Renal cortical epithelial cell (primary cell): ENCODE measurements around the gene ADAM19. TPM values are rescaled to one million over a fixed set of nuclear protein-coding genes. Genes with fewer than 3 reads are reported as not detected.

Experiments
- DNase-seq: peaks from one replicate; pipeline ENCODE4 v3.0.0-alpha.2; 2011; ENCODE audit warnings: low read depth
- total RNA-seq: library from RNA; depleted of rRNA; stranded (reverse); fragments of >200 nt; gene quantifications from 2 replicates; pipeline ENCODE4 v1.2.3, GENCODE V29; 2014

The ADAM19 gene
- total RNA-seq, 1 donor from 2014 or later = 6.2 TPM

DNA sequence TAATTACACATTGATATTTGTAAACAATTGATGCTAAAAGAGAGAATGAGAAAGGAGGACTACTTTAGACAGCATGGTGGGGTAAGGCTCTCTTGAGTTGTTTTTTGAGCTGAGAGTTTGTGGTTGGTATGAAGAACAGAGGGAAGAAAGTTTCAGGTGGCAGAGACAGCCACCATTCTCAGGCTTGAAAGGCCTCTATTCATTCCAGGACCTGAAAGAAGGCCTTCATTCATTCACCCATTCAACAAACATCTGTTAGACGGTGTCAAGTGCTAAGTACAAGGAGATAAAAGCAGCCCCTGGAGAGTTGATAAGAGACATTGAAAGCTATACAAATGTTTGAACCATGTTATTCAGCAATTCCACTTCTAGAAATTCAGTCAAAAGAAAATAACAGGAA is 21.7 kb upstream of the ADAM19 start:
- no peak for DNase-seq

DNA sequence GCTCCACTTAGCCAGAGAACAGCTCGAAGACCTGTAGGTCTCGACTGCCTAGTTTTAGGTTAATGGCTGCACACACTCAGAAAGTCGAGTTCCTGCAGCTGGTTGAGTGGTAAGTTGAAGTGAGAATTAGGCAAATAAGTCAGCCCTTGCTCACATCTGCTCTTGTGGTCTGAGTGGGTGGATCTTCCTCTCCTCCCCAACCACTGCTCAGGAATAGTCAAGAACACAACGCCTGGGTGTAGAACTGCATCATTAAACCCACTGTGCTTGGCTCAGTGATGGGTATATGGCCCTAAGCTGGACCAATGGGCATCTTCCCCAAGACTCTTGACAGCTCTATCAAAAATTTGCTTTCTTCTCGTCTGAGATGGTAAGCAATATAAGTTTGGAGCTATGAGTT is 20.9 kb upstream of the ADAM19 start:
- no peak for DNase-seq

DNA sequence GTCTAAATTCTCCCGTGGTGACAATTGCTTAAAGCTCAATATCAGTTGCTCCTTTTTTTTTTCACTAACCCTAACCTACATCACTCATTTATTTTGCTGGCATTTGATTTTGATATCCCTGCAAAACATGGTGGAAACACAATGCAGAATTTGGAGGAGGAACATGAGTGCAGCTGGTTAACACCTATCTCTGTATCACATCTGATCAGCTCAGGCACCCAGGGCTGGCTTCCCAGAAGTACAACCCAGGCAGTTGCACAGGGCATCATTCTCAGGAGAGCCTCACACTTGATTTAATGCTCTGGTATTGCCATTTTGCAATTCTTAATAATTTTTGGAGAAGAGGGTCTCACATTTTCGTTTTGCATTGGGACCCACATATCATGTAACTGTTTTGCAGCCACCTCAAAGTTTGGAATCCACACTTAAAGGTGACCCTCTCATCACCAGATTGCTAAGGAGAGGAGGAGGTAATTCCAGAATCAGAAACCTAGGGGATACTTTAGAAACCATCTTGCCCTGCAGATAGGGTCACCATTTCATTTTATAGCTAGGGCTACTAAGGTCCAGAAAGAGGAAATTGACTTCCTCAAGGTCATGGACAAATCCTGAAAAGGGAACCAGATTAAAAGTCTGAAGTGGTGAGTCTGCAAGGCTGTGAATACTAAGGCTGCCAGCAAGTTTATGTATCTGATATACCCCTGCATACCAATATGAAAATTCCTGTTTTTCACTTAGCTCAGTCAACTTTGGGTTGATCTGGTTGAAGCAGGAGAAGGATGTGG is 19.3 kb upstream of the ADAM19 start:
- DNase-seq = no peak

DNA sequence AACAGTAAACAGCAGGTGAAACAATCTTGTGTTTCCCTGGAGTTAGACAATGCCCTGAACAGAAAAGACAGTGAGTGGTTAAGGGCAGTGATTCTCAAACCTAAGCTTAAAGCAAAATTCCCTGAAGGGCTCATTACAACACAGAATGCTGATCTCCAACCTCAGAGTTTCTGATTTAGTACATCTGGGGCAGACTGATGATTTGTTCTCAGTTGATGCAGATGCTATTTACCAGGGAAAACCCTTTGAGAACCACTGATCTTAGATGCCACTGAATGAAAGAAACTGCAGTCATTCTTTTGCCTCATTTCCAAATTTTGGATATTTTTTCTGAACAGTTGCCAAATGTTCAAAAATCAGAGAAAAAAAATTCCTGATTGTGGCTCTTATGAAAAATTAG is 18.7 kb upstream of the ADAM19 start:
- no peak for DNase-seq

- no peak for DNase-seq
These were observed 17.6 kb upstream of the ADAM19 start for GRCh38 chr5:157593052-157593757.

GRCh38 chr5:157592594-157592993 is 17.0 kb upstream of the ADAM19 start:
- no peak for DNase-seq

GRCh38 chr5:157590478-157590877 is 14.9 kb upstream of the ADAM19 start:
- no peak for DNase-seq

DNA sequence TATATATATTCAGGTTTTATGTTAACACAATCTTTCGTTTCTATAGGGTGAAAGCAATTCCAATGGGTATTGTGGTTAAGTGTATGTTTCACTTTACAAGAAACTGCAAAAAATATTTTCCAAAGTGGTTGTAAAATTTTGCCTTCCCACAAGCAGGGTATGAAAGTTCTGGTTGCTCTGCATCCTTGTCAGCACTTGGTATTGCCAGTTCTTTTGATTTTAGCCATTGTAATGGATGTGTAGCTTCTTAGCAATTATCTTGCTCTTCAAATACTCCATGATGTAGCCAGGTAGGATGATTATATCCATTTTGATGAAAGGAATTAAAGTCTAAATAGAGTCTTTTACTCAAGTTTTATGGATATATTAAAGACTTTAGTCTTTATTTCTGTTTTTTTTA is 9.1 kb upstream of the ADAM19 start:
- no peak for DNase-seq

DNA sequence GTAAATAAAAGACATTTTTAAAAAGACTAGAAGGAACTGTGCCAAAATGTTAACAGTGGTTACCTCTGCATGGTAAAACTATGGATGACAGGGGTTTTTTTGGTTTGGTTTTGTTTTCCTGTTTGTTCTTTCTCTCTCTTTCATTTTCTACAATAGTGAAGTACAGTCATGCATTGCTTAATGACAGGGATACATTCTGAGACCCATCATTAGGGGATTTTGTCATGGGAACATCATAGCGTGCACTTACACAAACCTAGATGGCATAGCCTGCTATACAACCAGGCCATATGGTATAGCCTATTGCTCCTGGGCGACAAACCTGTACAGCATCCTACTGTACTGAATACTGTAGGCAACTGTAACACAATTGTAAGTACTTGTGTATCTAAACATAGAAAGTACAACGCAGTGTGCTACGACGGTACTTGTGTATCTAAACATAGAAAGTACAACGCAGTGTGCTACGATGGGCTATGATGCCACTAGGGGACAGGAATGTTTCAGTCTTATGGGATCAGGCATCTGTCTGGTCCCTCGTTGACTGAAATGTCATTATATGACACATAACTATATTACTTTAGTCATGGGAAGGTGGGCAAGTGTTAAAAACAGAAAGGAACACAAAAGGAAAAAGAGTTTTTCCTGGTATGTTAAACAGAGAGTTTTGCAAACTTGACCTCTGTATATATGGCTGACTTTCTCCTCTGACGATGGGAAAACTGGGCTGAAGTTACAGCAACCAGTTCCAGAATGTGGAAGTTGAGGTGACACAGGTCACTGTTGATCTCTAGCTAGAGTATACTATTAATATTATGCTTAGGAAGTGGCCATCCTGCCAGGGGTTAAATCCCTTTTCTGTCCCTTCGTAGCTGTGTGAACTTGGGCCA is 7.4 kb upstream of the ADAM19 start:
- no peak for DNase-seq

DNA sequence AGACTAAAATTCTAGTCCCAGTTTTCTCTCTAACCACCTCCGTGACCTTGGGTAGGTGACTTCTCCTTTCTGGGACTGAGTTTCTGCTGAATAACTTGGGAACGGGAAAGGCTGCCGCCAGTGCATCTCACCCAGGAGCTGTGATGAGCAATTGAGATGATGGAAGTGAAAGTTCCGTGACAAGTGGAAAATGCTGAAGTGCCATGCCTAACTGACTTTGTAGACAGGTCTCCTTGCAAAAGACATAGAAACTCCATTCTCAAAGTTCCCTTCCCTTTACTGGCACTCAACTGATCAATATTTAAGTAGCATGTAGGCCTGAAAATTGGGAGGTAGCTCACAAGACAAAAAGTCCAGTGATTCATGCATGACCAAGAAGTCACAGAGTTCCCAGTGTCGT is 6.3 kb upstream of the ADAM19 start:
- no peak for DNase-seq

DNA sequence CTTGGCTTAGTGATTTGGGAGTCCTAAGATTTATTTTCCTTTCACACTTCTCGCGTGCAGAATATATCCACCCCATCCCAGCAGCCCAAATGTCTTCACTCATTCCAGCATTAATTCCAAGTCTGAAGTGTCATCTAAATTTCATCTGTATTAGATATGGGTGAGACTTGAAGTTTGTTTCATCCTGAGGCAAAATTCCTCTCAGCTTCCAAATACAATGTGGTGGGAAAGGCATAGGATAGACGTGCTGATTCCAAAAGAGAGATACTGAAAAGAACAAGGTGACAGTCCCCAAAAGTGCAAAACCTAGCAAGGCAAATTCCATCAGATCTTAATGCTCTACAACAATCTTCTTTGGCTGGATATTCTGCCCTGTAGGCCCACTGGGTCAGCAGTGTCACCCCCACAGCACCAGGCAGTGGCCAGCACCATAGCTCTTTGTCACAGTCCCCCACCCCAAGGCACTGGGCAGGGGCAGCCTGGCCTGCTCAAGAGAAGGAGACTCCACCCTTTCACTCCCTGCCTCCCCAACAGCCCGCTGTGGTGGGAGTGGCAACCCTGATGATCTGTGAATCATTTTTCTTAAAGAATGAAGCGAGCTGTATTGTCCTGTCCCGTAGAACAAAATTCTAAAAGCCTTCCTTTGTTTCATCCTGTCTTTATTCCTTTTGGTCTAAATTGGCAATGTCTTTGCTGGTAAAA is 2.7 kb upstream of the ADAM19 start:
- DNase-seq = no peak

GRCh38 chr5:157576678-157577077 is 1.1 kb upstream of the ADAM19 start:
- no peak for DNase-seq

DNA sequence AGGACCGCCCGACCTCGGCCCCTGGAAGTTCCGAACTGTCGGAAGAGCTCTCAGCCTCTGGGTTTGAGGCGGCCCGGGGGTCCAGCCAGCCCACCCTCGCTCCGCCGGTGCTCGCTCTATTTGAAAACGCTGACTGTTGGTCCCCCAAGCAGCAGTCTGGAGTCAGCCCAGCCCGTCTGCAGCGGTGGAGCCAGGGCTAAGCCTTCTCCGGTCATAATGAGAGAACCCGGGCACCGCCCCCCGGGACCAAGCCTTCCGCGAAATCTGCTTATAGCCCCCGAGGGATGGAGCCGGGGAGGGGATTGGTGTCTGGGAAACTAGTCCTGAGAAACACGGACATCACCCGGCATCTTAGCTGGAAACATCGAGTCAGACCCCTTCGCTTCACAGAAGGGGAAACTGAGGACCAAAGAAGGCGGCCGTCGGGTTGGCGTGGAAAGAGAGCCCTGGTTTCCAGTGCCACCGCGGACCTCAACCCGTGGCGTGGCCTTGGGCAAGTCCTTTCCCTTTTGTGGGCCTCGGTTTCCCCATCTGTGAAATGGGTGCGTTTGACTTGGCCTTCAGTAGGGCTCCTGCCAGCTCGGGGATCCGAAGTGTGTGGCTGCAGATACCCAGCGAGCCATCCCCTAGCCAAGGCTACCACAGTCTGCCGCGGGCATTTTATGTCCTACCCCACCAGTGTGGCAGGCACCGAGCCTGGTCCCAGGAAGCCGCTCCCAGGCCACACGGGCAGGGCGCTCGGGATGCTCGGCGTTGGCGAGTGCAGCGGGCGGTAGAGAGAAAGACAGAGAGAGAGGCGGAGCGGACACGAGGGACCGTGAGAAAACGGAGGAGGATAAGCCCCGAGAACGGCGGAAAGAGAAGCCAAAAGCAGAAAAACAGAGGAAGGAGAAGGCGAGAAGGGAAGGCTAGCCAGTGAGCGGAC is 857 bp downstream of the ADAM19 start:
- DNase-seq = no peak

GRCh38 chr5:157571357-157571827 is 4.2 kb downstream of the ADAM19 start:
- no peak for DNase-seq

GRCh38 chr5:157570531-157571200 is 4.9 kb downstream of the ADAM19 start:
- no peak for DNase-seq

DNA sequence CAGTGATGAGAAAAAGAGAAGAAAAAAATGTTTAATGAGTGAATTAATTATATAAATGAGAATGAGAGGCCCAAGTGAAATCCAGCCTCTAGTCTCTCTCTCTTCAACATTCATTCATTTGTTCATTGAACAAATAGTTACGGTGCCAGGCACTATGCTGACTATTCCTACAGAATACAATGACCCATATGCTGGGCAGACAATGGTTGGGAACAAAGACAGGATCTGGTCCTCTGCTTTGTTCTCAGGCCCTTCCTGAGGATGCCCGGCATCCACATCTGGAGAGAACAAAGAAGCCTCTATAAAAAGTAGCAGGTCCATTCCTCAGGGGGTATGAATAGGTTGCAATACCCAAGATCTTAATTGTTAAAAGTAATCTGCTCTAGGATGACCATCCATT is 6.9 kb downstream of the ADAM19 start:
- DNase-seq = no peak

- DNase-seq = no peak
These were observed 7.4 kb downstream of the ADAM19 start for GRCh38 chr5:157568222-157568621.

DNA sequence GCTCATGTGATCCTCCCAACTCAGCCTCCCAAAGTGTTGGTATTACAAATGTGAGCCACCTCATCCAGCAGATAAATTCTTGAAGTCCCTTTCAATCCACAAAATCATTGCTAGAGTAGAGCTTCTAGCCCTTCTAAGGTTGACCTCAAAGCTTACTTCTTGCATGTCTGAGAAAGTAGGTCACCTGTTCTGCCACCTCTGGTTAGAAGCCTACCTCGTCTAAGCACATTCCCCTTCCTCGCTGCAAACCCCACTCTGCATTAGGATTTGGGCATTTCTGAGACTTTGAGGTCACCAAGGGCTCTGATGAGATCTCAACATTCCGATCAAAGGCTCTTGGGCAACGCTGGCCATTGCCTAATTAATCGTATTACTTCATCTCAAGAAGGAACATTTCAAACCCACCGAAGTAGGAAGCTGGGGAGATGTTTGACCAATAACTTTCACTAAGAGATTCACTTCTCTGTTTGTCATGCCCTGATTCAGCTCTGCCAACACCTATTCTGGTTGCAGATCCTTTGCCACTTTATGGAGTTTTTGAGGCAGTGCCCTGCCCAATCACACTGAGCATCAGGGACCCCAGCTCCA is 8.6 kb downstream of the ADAM19 start:
- no peak for DNase-seq

- no peak for DNase-seq
These were observed 11.5 kb downstream of the ADAM19 start for GRCh38 chr5:157563929-157564716.
